Middle frontal gyrus (tissue), 1 donor: Measurements from ENCODE around the gene RPL29.

Source experiments
- DNase-seq: peaks from one replicate; pipeline ENCODE4 v3.0.0-alpha.2; 2015; ENCODE audit warnings: low spot score; ENCODE audit errors: extremely low spot score

RPL29 gene

GRCh38 chr3:52026041-52026440 lies 30.3 kb upstream of the RPL29 start:
- DNase-seq = no peak

- DNase-seq = no peak
These were observed 29.8 kb upstream of the RPL29 start for GRCh38 chr3:52025453-52025852.

- DNase-seq = no peak
These were observed 29.2 kb upstream of the RPL29 start for GRCh38 chr3:52024765-52025452.

- DNase-seq = no peak
These were observed 28.4 kb upstream of the RPL29 start for GRCh38 chr3:52023860-52024764.

GRCh38 chr3:52023101-52023770 lies 27.5 kb upstream of the RPL29 start:
- no peak for DNase-seq

GRCh38 chr3:52022323-52023100 lies 26.8 kb upstream of the RPL29 start:
- peak; percentile 37 for DNase-seq

- no peak for DNase-seq
These were observed 26.0 kb upstream of the RPL29 start for GRCh38 chr3:52021489-52022268.

- DNase-seq = no peak
These were observed 25.1 kb upstream of the RPL29 start for GRCh38 chr3:52020796-52021195.

- DNase-seq = no peak
These were observed 23.8 kb upstream of the RPL29 start for GRCh38 chr3:52019352-52020080.

GRCh38 chr3:52018319-52019000 lies 22.8 kb upstream of the RPL29 start:
- DNase-seq = no peak

- no peak for DNase-seq
These were observed 21.9 kb upstream of the RPL29 start for GRCh38 chr3:52017586-52017985.

- no peak for DNase-seq
These were observed 19.9 kb upstream of the RPL29 start for GRCh38 chr3:52015438-52016228.

- DNase-seq = no peak
These were observed 18.9 kb upstream of the RPL29 start for GRCh38 chr3:52014613-52015012.

GRCh38 chr3:52013802-52014598 lies 18.3 kb upstream of the RPL29 start:
- no peak for DNase-seq

- no peak for DNase-seq
These were observed 17.0 kb upstream of the RPL29 start for GRCh38 chr3:52012699-52013098.

- no peak for DNase-seq
These were observed 14.7 kb upstream of the RPL29 start for GRCh38 chr3:52010431-52010830.

GRCh38 chr3:52007291-52007690 lies 11.6 kb upstream of the RPL29 start:
- no peak for DNase-seq

- DNase-seq = no peak
These were observed 11.1 kb upstream of the RPL29 start for GRCh38 chr3:52006820-52007133.
